AG09309 (cell line): ENCODE measurements around the gene CD164L2.
A peak's percentile ranks its signal among the peaks of the same experiment; 100 is the strongest.
"Not testable (repeated sequence)": the region's sequence is repeated elsewhere in the genome, so short reads cannot be mapped to it uniquely, and the experiment has no call there.

ENCODE experiments used
- DNase-seq: peaks from one replicate; pipeline ENCODE4 v3.0.0-alpha.2; 2010; ENCODE audit warnings: low read depth
- H3K4me3 ChIP-seq: 2 replicates; pipeline ENCODE4 v1.5.1; 2011; ENCODE audit warnings: mild to moderate bottlenecking, low read depth, low read length, moderate library complexity; ENCODE audit not compliant: control insufficient read depth
- TF ChIP-seq, protein P1 (sequence below): IDR thresholded peaks from 2 replicates; pipeline ENCODE4 v1.5.1; 2011; ENCODE audit warnings: mild to moderate bottlenecking, low read depth, low read length, inconsistent platforms; ENCODE audit not compliant: insufficient read depth, control insufficient read depth; ENCODE audit errors: missing control alignments

CD164L2 gene

DNA sequence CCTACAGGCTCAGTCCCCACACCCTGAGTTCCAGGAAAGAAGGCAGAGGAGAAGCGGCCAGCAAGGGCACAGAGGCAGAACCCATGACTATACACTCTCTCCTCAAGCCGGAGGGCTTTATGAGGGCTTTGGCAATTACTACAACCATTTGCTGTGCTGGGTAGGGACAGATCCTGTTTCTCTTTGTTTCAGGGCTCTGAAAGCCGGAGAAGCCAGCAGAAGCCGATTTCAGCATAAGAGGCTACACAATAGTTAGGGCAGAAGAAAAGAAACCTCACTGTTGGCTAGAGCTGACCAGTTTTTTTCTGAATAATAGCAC lies 23.2 kb upstream of the CD164L2 start:
- TF ChIP-seq, protein P1, sequence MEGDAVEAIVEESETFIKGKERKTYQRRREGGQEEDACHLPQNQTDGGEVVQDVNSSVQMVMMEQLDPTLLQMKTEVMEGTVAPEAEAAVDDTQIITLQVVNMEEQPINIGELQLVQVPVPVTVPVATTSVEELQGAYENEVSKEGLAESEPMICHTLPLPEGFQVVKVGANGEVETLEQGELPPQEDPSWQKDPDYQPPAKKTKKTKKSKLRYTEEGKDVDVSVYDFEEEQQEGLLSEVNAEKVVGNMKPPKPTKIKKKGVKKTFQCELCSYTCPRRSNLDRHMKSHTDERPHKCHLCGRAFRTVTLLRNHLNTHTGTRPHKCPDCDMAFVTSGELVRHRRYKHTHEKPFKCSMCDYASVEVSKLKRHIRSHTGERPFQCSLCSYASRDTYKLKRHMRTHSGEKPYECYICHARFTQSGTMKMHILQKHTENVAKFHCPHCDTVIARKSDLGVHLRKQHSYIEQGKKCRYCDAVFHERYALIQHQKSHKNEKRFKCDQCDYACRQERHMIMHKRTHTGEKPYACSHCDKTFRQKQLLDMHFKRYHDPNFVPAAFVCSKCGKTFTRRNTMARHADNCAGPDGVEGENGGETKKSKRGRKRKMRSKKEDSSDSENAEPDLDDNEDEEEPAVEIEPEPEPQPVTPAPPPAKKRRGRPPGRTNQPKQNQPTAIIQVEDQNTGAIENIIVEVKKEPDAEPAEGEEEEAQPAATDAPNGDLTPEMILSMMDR: no peak
- DNase-seq: no peak
- H3K4me3 ChIP-seq: no peak overlapping the region

DNA sequence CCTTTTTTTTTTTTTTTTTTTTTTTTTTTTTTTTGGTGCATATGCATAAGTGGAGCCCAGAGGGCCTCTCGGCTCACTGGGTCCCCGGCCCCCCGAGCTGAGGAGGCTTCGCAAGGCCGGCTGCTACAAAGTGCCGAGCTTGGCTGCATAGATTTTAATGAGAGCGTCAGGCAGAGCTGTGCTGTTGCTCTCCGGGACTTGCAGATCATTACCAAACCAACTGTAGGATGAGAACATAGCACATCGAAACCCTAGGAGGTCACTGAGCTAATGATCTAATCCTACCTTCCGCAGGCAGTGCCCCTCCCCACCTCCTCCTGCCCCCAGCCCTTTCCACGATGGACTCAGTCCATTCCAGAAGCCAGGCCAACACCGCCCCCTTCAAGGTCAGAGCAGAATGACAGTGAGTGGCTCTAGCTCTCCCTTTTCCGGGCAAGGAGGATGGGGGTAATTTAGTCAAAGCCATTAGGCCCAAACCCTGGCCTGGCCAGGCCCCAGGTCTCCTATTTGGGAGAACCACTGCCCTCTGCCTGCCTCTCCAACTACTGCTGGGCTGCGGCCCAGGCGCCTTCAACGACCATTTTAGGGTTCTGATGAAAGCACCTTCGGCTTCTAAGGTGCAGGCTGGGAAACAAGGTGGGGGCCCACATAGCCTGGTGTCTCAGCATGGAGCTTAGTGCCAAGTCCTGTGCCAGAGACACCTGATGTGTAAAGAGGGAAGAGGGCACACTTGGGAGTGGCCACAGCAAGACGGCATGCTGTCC lies 22.6 kb upstream of the CD164L2 start:
- not testable (repeated sequence) for H3K4me3 ChIP-seq, DNase-seq

DNA sequence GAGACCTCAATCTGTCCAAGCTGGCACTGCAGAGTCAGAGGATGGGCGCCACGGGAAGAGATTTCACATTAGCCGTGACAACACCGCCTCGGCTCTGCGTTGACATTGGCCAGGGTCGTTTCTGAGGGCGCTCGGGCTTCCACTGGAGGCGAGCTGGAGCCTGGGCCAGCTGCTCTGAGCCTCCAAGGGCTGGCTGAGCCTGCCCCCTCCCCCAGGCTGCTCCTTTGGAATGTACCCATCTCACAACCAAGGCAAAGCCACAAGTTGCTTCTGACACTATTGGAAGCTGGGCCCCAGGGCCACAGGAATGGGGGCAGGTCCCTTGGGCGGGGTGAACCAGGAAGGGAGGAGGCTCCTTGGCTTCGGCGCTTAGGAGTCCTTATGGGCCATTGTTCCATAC lies 21.9 kb upstream of the CD164L2 start:
- TF ChIP-seq, protein P1: no peak
- H3K4me3 ChIP-seq: no peak overlapping the region
- peak; percentile 45 for DNase-seq

DNA sequence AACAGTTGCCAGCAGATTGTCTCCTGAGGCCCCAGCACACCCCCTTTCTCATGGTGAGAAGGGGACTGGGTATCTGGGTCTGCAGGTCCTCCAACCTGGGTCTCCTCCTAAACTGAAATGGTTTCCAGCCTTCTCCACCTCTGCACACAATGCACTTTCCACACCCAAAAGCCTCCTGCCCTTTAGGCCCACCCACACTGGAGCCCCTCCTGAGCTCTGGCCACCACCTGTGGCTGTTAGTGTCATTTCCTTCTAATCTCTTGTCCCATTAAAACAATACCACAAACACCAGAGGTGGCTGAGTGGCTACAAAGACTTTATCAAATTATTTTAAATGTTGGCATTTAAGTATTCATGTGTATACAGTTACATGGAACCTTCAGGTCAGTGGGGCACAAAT lies 20.8 kb upstream of the CD164L2 start:
- TF ChIP-seq, protein P1: no peak
- H3K4me3 ChIP-seq: no peak overlapping the region
- DNase-seq: no peak

DNA sequence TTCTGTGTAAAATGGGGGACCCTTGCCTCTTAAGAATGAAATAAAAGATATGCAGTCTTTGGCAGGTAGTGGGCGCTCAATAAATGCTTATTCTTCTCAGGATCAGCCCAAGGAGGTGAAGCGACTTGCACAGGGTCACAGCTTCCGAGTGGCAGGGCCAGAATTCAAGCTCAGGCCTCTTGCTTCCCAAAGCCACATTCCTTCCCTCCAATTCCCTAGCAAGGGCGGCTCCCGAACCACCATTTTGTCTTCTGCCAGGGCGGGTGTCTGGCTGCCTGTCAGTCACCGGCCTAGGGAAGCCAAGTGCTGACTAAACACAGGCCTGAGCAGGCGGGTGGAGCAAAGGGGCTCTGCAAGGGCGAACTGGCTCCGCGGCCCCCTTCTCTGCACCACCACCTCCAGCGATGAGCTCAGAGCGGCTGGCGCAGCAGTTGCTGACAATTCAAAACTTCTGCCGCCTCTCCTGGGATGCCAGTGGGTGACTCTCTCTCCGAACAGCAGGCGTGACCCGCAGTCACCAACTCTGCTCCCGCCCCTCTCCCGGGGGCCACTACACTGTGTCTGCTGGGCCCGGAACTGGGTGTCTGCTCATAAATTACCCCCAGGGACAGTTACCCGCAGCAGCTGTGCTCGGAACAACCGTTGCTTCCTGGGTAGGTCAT lies 20.1 kb upstream of the CD164L2 start:
- H3K4me3 ChIP-seq: no peak overlapping the region
- TF ChIP-seq, protein P1: no peak
- no peak for DNase-seq

DNA sequence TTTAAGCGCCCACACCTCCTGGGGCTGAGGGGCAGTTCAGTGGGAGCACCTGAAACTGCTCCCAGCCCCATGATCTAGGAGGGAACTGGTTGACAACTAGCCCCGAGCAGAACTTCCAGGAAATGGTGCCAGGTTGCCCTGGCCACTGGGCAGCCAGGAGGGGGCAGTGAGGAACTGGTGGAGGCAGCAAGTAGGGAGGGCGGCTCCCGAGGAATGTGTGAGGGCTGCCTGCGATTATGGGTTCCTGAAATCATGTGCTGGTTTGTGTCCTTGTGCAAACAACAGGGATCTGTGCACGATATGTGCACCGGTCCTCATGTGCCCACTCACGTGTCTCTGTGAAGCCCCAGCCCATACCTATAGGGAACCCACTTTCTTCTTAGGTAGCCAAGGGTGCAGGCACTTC lies 19.2 kb upstream of the CD164L2 start:
- TF ChIP-seq, protein P1: peak; percentile 77
- no peak overlapping the region for H3K4me3 ChIP-seq
- DNase-seq: peak; percentile 35

DNA sequence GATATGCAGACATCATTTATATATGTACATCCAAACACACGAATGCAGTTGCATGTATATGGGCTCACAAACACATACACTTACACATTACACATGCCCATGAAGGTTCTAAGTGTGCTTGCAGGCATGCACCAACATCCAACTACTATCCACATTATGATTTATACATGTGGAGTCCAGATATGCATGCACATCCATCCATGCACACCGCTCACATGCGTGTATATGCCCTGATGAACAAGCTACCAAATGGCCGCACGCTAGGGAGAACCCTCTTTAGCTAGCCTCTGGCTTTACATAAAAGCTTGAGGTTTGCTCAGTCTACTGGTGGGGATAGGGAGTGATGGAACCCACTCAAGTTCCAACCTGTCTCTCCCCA lies 17.8 kb upstream of the CD164L2 start:
- TF ChIP-seq, protein P1: no peak
- no peak for DNase-seq
- no peak overlapping the region for H3K4me3 ChIP-seq
